ENCODE data around the gene TOX2.

The TOX2 gene

GRCh38 chr20:44025756-44026155 is 111.1 kb downstream of the TOX2 start:
- no peak for TF ChIP-seq EZH2phosphoT487 (IDR thresholded peaks at IDR 0.05; ENCODE audit: borderline replicate concordance, low read length)
- TF ChIP-seq CTCF (IDR thresholded peaks at IDR 0.05; ENCODE audit: low read depth, low read length, poor library complexity, severe bottlenecking), result no peak
- Histone ChIP-seq H3K79me2 (ENCODE audit: control insufficient read depth, low read length) (no peaks in the 10 kb centered on the region), H3F3A (ENCODE audit: control insufficient read depth, insufficient read depth) (no peaks in the 10 kb centered on the region)

DNA sequence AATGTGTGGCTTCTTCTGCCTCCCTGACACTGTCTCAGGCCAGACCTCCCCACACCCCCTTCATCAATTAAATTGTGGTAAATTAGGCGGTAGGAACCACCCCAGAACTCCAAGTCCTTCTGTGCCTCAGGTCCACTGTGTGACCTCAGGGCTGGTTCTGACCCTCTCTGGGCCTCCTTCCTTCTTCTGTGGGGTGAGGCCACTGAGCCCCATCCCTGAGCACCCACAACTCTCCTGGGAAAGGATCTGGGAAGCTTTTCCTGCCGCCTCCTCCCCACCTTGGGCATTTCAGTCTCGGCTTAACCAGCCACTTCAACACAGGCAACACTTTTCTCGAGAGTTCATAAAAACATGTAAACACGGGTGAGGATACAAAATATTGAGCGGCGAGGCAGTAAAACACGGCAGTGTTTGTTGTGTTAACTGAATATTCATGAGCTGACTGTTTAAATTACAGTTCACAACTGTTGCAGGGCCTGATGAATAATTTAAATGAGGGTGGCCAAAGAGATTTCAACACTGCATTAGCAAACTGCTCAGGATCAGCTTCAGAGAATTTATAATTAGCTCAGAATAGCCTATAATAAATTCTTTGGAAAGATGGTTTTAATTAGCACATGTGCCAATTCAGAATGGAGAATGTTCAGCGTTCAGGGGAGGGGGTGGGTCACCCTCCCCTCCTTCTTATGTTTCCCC is 112.1 kb downstream of the TOX2 start:
- Histone ChIP-seq H3K27ac (ENCODE audit: low read depth, low read length) (no peak overlapping the region), H3K9me3 (ENCODE audit: control insufficient read depth, insufficient read depth, low read length) (no peaks in the 10 kb centered on the region), H3K79me2 (ENCODE audit: control insufficient read depth, low read length) (no peaks in the 10 kb centered on the region)

More at GRCh38 chr20:44025756-44026155, 111.1 kb downstream of the TOX2 start:
- Histone ChIP-seq H3K27ac (ENCODE audit: low read depth, low read length) (no peak overlapping the region), H3K36me3 (ENCODE audit: control insufficient read depth, low read length) (no peaks in the 10 kb centered on the region), H3K4me2 (ENCODE audit: low read length) (no peak overlapping the region), H4K20me1 (ENCODE audit: control insufficient read depth, insufficient read depth, low read depth, low read length) (no peaks in the 10 kb centered on the region), H3K4me1 (ENCODE audit: control insufficient read depth, low read length) (no peaks in the 10 kb centered on the region), H3K9me2 (replicated peaks; ENCODE audit: control insufficient read depth, low read length) (no peaks in the 10 kb centered on the region), H3K4me3 (ENCODE audit: low read length) (no peak overlapping the region), H3K27me3 (ENCODE audit: control insufficient read depth, low read length) (peaks cover 5% of the 10 kb centered on the region; the same call in 1 of the 2 replicates), H3K9me3 (ENCODE audit: control insufficient read depth, insufficient read depth, low read length) (no peaks in the 10 kb centered on the region)

DNA sequence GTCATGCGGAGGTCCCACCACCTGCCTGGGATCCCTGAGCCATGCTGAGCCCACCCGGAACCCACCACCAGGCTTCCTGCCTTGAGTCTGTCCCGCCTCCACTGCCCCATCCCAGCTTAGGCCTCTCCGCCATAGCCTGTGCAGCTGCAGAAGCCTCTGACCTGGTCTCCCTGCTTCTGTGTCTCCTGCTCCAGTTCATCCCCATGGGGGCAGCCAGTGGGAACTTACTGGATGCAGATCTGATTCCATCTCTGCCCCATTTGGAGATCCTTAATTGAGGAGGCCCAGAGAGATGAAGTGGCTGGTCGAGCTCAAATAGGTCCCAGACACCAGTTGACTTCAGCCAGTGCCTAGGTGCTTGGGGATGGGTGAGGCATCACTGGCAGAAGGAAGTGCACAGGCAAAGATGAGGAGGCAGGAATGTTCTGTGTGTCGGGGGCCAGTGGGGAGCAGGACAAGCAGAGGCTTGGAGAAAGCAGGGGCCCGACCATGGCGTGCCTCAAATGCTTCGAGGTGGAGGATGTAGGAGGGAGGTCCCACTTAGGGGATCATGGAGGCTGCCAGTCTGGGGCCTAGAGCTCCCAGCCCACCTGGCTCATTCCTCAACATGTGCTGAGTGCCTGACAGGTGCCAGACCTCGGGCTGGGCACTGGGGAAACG is 112.8 kb downstream of the TOX2 start:
- H3K36me3 ChIP-seq (ENCODE audit: control insufficient read depth, low read length), result no peaks in the 10 kb centered on the region
- H3K27ac ChIP-seq (ENCODE audit: low read depth, low read length), result no peak overlapping the region
- no peaks in the 10 kb centered on the region for H3K9me2 ChIP-seq (replicated peaks; ENCODE audit: control insufficient read depth, low read length)
- no peak overlapping the region for H3K4me2 ChIP-seq (ENCODE audit: low read length)
- H3K4me1 ChIP-seq (ENCODE audit: control insufficient read depth, low read length), result no peaks in the 10 kb centered on the region
- H4K20me1 ChIP-seq (ENCODE audit: control insufficient read depth, insufficient read depth, low read depth, low read length), result no peaks in the 10 kb centered on the region
- H3K4me3 ChIP-seq (ENCODE audit: low read length), result no peak overlapping the region
- peaks cover 5% of the 10 kb centered on the region; the same call in 1 of the 2 replicates for H3K27me3 ChIP-seq (ENCODE audit: control insufficient read depth, low read length)
- H3F3A ChIP-seq (ENCODE audit: control insufficient read depth, insufficient read depth), result no peaks in the 10 kb centered on the region
- no peak for TF ChIP-seq EZH2phosphoT487 (IDR thresholded peaks at IDR 0.05; ENCODE audit: borderline replicate concordance, low read length)
- no peak for TF ChIP-seq CTCF (IDR thresholded peaks at IDR 0.05; ENCODE audit: low read depth, low read length, poor library complexity, severe bottlenecking)
- no peaks in the 10 kb centered on the region for H3K9me3 ChIP-seq (ENCODE audit: control insufficient read depth, insufficient read depth, low read length)
- no peaks in the 10 kb centered on the region for H3K79me2 ChIP-seq (ENCODE audit: control insufficient read depth, low read length)

More for the DNA sequence above, 112.1 kb downstream of the TOX2 start:
- H3K4me1 ChIP-seq (ENCODE audit: control insufficient read depth, low read length), result no peaks in the 10 kb centered on the region
- H4K20me1 ChIP-seq (ENCODE audit: control insufficient read depth, insufficient read depth, low read depth, low read length), result no peaks in the 10 kb centered on the region
- no peak for TF ChIP-seq EZH2phosphoT487 (IDR thresholded peaks at IDR 0.05; ENCODE audit: borderline replicate concordance, low read length)
- TF ChIP-seq CTCF (IDR thresholded peaks at IDR 0.05; ENCODE audit: low read depth, low read length, poor library complexity, severe bottlenecking), result no peak
- no peaks in the 10 kb centered on the region for H3K36me3 ChIP-seq (ENCODE audit: control insufficient read depth, low read length)
- H3K9me2 ChIP-seq (replicated peaks; ENCODE audit: control insufficient read depth, low read length), result no peaks in the 10 kb centered on the region
- no peaks in the 10 kb centered on the region for H3F3A ChIP-seq (ENCODE audit: control insufficient read depth, insufficient read depth)
- H3K4me2 ChIP-seq (ENCODE audit: low read length), result no peak overlapping the region
- no peak overlapping the region for H3K4me3 ChIP-seq (ENCODE audit: low read length)
- H3K27me3 ChIP-seq (ENCODE audit: control insufficient read depth, low read length), result peaks cover 5% of the 10 kb centered on the region; the same call in 1 of the 2 replicates
